ENCODE results near the gene POLE4. TPM values are rescaled to one million over a fixed set of nuclear protein-coding genes. Genes with fewer than 3 reads are reported as not detected.

The POLE4 gene
- total RNA-seq, 3 donors from 2014 or later, result 31.9 to 46.5 (median 37.1) TPM

DNA sequence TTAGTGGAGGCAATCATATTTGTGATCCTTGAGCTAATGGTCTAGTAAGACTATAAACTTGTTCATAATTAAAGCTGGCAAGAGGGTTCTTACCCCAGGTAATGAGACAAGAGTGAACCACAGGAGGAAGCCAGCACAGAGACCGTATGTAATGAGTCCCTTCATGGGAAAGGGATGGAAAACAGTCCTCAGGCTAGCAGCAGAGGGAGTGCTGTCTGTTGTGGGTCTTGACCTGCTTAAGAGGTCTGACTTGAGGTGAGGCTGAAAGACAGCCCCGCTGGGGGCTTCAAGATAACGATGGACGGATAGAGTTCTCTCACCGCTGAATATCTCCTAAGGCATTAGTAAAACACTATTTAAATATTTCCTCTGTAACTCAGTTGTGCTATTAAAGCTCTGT, 16.2 kb upstream of the POLE4 start:
- no peak overlapping the region for H3K4me3 ChIP-seq
- H3K27me3 ChIP-seq, result no peaks in the 10 kb centered on the region
- DNase-seq (ENCODE audit: low spot score in 2 of 2), result no peak
- H3K4me1 ChIP-seq, result no peaks in the 10 kb centered on the region
- TF ChIP-seq POLR2A (IDR thresholded peaks at IDR 0.05), result no peak
- TF ChIP-seq, protein P1, sequence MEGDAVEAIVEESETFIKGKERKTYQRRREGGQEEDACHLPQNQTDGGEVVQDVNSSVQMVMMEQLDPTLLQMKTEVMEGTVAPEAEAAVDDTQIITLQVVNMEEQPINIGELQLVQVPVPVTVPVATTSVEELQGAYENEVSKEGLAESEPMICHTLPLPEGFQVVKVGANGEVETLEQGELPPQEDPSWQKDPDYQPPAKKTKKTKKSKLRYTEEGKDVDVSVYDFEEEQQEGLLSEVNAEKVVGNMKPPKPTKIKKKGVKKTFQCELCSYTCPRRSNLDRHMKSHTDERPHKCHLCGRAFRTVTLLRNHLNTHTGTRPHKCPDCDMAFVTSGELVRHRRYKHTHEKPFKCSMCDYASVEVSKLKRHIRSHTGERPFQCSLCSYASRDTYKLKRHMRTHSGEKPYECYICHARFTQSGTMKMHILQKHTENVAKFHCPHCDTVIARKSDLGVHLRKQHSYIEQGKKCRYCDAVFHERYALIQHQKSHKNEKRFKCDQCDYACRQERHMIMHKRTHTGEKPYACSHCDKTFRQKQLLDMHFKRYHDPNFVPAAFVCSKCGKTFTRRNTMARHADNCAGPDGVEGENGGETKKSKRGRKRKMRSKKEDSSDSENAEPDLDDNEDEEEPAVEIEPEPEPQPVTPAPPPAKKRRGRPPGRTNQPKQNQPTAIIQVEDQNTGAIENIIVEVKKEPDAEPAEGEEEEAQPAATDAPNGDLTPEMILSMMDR (IDR thresholded peaks at IDR 0.05), result no peak
- TF ChIP-seq POLR2AphosphoS5 (IDR thresholded peaks at IDR 0.05), result no peak
- no peak overlapping the region for H3K27ac ChIP-seq
- H3K9me3 ChIP-seq, result no peaks in the 10 kb centered on the region
- intact Hi-C loops (cut with DNase I; ENCODE audit: low total_unique reads), result no loop called here
- H3K36me3 ChIP-seq, result no peaks in the 10 kb centered on the region

DNA sequence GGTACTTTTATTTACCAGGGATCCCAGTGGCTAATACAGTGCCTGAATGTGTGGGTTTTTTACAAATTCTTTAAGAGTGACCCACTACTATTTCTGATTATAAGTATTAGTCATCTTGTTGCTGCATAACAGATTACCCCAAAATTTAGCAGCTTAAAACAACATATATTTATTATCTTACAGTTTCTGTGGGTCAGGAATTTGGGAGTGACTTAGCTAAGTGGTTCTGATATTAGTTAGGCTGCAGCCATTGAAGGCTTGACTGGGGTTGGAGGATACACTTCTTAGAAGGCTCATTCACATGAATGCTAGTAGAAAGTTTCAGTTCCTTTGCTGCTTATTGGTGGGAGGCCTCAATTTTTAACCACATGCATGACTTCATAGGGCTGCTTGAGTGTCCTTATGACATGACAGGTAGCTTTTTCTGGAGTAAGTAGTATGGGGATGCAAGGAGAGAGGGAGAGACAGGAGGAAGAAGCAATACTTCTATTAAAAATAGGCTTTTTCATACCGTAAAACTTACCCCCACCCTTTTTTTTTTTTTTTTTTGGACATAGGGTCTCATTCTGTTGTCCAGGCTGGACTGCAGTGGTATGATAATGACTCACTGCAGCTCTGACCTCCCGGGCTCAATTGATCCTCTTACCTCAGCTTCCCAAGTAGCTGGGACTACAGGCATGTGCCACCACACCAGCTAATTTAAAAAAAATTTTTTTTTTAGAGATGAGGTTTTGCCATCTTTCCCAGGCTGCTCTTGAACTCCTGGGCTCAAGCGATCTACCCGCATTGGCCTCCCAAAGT, 13.3 kb upstream of the POLE4 start:
- H3K27me3 ChIP-seq, result no peaks in the 10 kb centered on the region
- H3K36me3 ChIP-seq, result no peaks in the 10 kb centered on the region
- intact Hi-C loops (cut with DNase I; ENCODE audit: low total_unique reads), result no loop called here
- no peak overlapping the region for H3K4me3 ChIP-seq
- no peak for DNase-seq (ENCODE audit: low spot score in 2 of 2)
- no peak overlapping the region for H3K27ac ChIP-seq
- H3K4me1 ChIP-seq, result no peaks in the 10 kb centered on the region
- TF ChIP-seq POLR2A (IDR thresholded peaks at IDR 0.05), result no peak
- H3K9me3 ChIP-seq, result no peaks in the 10 kb centered on the region

DNA sequence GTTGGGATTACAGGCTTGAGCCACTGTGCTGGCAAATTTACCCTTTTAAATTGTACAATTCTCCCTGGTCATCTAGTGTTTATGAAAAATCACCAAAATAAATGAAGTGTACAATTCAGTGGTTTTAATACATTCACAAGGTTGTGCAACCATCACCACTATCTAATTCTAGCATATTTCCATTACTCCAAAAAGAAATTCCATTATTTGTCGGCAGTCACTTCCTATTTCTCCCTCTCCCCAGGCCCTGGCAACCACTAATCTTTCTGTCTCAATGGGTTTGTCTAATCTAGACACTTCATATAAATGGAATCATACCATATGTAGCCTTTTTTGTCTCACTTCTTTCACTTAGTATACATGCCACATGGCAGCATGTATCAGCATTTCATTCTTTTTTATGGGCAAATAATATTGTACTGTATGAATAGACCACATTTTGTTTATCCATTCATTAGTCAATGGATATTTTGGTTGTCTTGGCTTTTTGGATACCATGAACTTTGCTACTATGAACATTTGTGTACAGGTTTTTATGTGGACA, 12.6 kb upstream of the POLE4 start:
- no peaks in the 10 kb centered on the region for H3K36me3 ChIP-seq
- TF ChIP-seq POLR2A (IDR thresholded peaks at IDR 0.05), result no peak
- TF ChIP-seq, protein P1 (IDR thresholded peaks at IDR 0.05), result no peak
- no peak for TF ChIP-seq POLR2AphosphoS5 (IDR thresholded peaks at IDR 0.05)
- DNase-seq (ENCODE audit: low spot score in 2 of 2), result no peak
- H3K4me1 ChIP-seq, result no peaks in the 10 kb centered on the region
- intact Hi-C loops (cut with DNase I; ENCODE audit: low total_unique reads), result no loop called here
- H3K27me3 ChIP-seq, result no peaks in the 10 kb centered on the region
- no peaks in the 10 kb centered on the region for H3K9me3 ChIP-seq
- H3K27ac ChIP-seq, result no peak overlapping the region
- no peak overlapping the region for H3K4me3 ChIP-seq

DNA sequence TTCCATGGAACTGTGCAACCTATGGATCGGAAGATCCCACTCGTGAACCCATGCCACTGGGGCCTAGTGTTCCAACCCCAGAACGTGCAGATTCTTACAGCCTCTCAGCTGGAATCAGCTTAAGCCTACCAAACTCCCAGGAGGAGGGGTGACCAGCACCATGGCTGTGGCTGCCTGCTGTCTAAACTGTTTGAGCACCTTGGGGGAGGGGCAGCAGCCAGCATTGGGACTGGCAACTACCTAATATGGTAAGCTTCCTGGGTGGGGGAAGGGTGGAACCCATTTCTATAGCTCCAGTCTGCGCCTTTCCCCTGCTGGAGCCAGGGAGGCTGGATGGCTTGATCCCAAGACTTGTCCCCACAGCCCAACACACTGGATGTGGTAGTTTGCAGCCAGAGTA, 10.7 kb upstream of the POLE4 start:
- no peaks in the 10 kb centered on the region for H3K27me3 ChIP-seq
- intact Hi-C loops (cut with DNase I; ENCODE audit: low total_unique reads), result no loop called here
- H3K9me3 ChIP-seq, result peaks cover 3 to 4% of the 10 kb centered on the region in 2 donors
- H3K27ac ChIP-seq, result no peak overlapping the region
- H3K4me3 ChIP-seq, result no peak overlapping the region
- no peaks in the 10 kb centered on the region for H3K36me3 ChIP-seq
- TF ChIP-seq POLR2A (IDR thresholded peaks at IDR 0.05) (no peak), POLR2AphosphoS5 (IDR thresholded peaks at IDR 0.05) (no peak)
- TF ChIP-seq, protein P1 (IDR thresholded peaks at IDR 0.05), result no peak
- no peak for DNase-seq (ENCODE audit: low spot score in 2 of 2)
- no peaks in the 10 kb centered on the region for H3K4me1 ChIP-seq

DNA sequence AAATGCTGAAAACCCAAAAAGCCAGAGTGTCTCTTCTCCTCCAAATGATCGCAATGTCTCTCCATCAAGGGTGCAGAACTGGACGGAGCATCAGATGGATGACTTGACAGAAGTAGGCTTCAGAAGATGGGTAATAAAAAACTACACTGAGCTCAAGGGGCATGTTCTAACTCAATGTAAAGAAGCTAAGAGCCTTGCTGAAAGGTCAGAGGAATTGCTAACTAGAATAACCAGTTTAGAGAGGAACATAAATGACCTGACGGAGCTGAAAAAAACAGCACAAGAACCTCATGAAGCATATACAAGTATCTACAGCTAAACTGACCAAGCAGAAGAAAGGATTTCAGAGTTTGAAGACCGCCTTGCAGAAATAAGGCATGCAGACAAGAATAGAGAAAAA, 9.7 kb upstream of the POLE4 start:
- intact Hi-C loops (cut with DNase I; ENCODE audit: low total_unique reads), result no loop called here

More for the DNA sequence above, 9.7 kb upstream of the POLE4 start:
- no peak for DNase-seq (ENCODE audit: low spot score in 2 of 2)
- no peak overlapping the region for H3K4me3 ChIP-seq
- H3K27ac ChIP-seq, result no peak overlapping the region
- peaks cover 8 to 10% of the 10 kb centered on the region in 2 donors for H3K9me3 ChIP-seq
- no peaks in the 10 kb centered on the region for H3K36me3 ChIP-seq
- TF ChIP-seq POLR2AphosphoS5 (IDR thresholded peaks at IDR 0.05), result no peak
- no peak for TF ChIP-seq POLR2A (IDR thresholded peaks at IDR 0.05)
- TF ChIP-seq, protein P1 (IDR thresholded peaks at IDR 0.05), result no peak
- H3K27me3 ChIP-seq, result no peaks in the 10 kb centered on the region
- H3K4me1 ChIP-seq, result no peaks in the 10 kb centered on the region
